ENCODE results near the gene ANO5. TPM values are rescaled to one million over a fixed set of nuclear protein-coding genes. Genes with fewer than 3 reads are reported as not detected.
A peak's percentile ranks its signal among the peaks of the same experiment; 100 is the strongest.

The ANO5 gene
- total RNA-seq, 1 donor from 2014 or later = 2.5 TPM

- H3K36me3 ChIP-seq (ENCODE audit: control insufficient read depth, insufficient read depth, low read length) = no peaks in the 10 kb centered on the region
- no peak for TF ChIP-seq CTCF (IDR thresholded peaks at IDR 0.05; ENCODE audit: insufficient read depth, low read length, poor library complexity, severe bottlenecking)
- H3K27me3 ChIP-seq (ENCODE audit: control insufficient read depth, insufficient read depth, low read length) = no peaks in the 10 kb centered on the region
- DNase-seq (ENCODE audit: low read depth) = no peak
- no peak overlapping the region for H3K4me3 ChIP-seq (ENCODE audit: low read depth, low read length)
Measured at GRCh38 chr11:22179626-22180025, 13.3 kb upstream of the ANO5 start.

GRCh38 chr11:22180131-22180530 is 12.8 kb upstream of the ANO5 start:
- Histone ChIP-seq H3K27me3 (ENCODE audit: control insufficient read depth, insufficient read depth, low read length) (no peaks in the 10 kb centered on the region), H3K4me3 (ENCODE audit: low read depth, low read length) (no peak overlapping the region), H3K36me3 (ENCODE audit: control insufficient read depth, insufficient read depth, low read length) (no peaks in the 10 kb centered on the region)
- no peak for DNase-seq (ENCODE audit: low read depth)
- no peak for TF ChIP-seq CTCF (IDR thresholded peaks at IDR 0.05; ENCODE audit: insufficient read depth, low read length, poor library complexity, severe bottlenecking)

- TF ChIP-seq CTCF (IDR thresholded peaks at IDR 0.05; ENCODE audit: insufficient read depth, low read length, poor library complexity, severe bottlenecking) = no peak
- Histone ChIP-seq H3K36me3 (ENCODE audit: control insufficient read depth, insufficient read depth, low read length) (no peaks in the 10 kb centered on the region), H3K27me3 (ENCODE audit: control insufficient read depth, insufficient read depth, low read length) (no peaks in the 10 kb centered on the region), H3K4me3 (ENCODE audit: low read depth, low read length) (no peak overlapping the region)
- DNase-seq (ENCODE audit: low read depth) = no peak
Measured at GRCh38 chr11:22189660-22190059, 3.2 kb upstream of the ANO5 start.

- TF ChIP-seq CTCF (IDR thresholded peaks at IDR 0.05; ENCODE audit: insufficient read depth, low read length, poor library complexity, severe bottlenecking) = no peak
- Histone ChIP-seq H3K4me3 (ENCODE audit: low read depth, low read length) (no peak overlapping the region), H3K27me3 (ENCODE audit: control insufficient read depth, insufficient read depth, low read length) (no peaks in the 10 kb centered on the region), H3K36me3 (ENCODE audit: control insufficient read depth, insufficient read depth, low read length) (no peaks in the 10 kb centered on the region)
- no peak for DNase-seq (ENCODE audit: low read depth)
Measured at GRCh38 chr11:22190827-22191463, 1.9 kb upstream of the ANO5 start.

- DNase-seq (ENCODE audit: low read depth) = no peak
- Histone ChIP-seq H3K36me3 (ENCODE audit: control insufficient read depth, insufficient read depth, low read length) (no peaks in the 10 kb centered on the region), H3K27me3 (ENCODE audit: control insufficient read depth, insufficient read depth, low read length) (no peaks in the 10 kb centered on the region), H3K4me3 (ENCODE audit: low read depth, low read length) (peak overlapping the region; percentile 48)
- TF ChIP-seq CTCF (IDR thresholded peaks at IDR 0.05; ENCODE audit: insufficient read depth, low read length, poor library complexity, severe bottlenecking) = peak; percentile 59
Measured at GRCh38 chr11:22192289-22192641, 620 bp upstream of the ANO5 start.
